Neural progenitor cell (in vitro differentiated cells): ENCODE data around the gene G3BP2. TPM values are rescaled to one million over a fixed set of nuclear protein-coding genes. Genes with fewer than 3 reads are reported as not detected.

ENCODE experiments used
- DNase-seq: peaks from one replicate; pipeline ENCODE4 v3.0.0-alpha.2; 2016; ENCODE audit warnings: low spot score
- H2AFZ ChIP-seq: fragments of 200-600 bp; sonication (generic); replicated peaks from 2 replicates; pipeline ENCODE4 v1.6.1; 2016; ENCODE audit warnings: antibody characterized with exemption
- H3F3A ChIP-seq: fragments of 200-600 bp; sonication (generic); 2 replicates; pipeline ENCODE4 v1.6.1; 2016; ENCODE audit warnings: antibody characterized with exemption, low read depth
- H3K27ac ChIP-seq: fragments of 200-600 bp; sonication (generic); 2 replicates; pipeline ENCODE4 v1.5.1; 2016; ENCODE audit warnings: mild to moderate bottlenecking
- H3K27me3 ChIP-seq: fragments of 200-600 bp; sonication (generic); 2 replicates; pipeline ENCODE4 v1.6.1; 2016; ENCODE audit warnings: mild to moderate bottlenecking, moderate library complexity
- H3K36me3 ChIP-seq: fragments of 200-600 bp; sonication (generic); 2 replicates; pipeline ENCODE4 v1.5.1; 2016
- H3K4me1 ChIP-seq: fragments of 200-600 bp; sonication (generic); 2 replicates; pipeline ENCODE4 v1.6.1; 2016; ENCODE audit warnings: mixed run types
- H3K4me2 ChIP-seq: fragments of 200-600 bp; sonication (generic); 2 replicates; pipeline ENCODE4 v1.6.1; 2016
- H3K4me3 ChIP-seq: fragments of 200-600 bp; sonication (generic); 2 replicates; pipeline ENCODE4 v1.5.1; 2016
- H3K79me2 ChIP-seq: fragments of 200-600 bp; sonication (generic); 2 replicates; pipeline ENCODE4 v1.6.1; 2016; ENCODE audit warnings: low read depth
- H3K9ac ChIP-seq: fragments of 200-600 bp; sonication (generic); 2 replicates; pipeline ENCODE4 v1.6.1; 2016
- H3K9me3 ChIP-seq: fragments of 200-600 bp; sonication (generic); 2 replicates; pipeline ENCODE4 v1.5.1; 2016; ENCODE audit warnings: low read depth
- H4K20me1 ChIP-seq: fragments of 200-600 bp; sonication (generic); 2 replicates; pipeline ENCODE4 v1.6.1; 2016; ENCODE audit warnings: low read depth
- H3K27ac Mint-ChIP-seq: 3 replicates; pipeline ENCODE4 v1.8.0; 2021; ENCODE audit warnings: mixed read lengths
- H3K27me3 Mint-ChIP-seq: 2 replicates; pipeline ENCODE4 v1.8.0; 2022; ENCODE audit warnings: low read depth, mild to moderate bottlenecking, inconsistent platforms, moderate library complexity, mixed read lengths; ENCODE audit not compliant: insufficient read depth
- H3K36me3 Mint-ChIP-seq: 3 replicates; pipeline ENCODE4 v1.8.0; 2021; ENCODE audit warnings: mixed read lengths
- H3K4me1 Mint-ChIP-seq: 3 replicates; pipeline ENCODE4 v1.8.0; 2021; ENCODE audit warnings: mixed read lengths
- H3K4me3 Mint-ChIP-seq: 3 replicates; pipeline ENCODE4 v1.8.0; 2021; ENCODE audit warnings: mild to moderate bottlenecking, moderate library complexity, mixed read lengths
- H3K9me3 Mint-ChIP-seq: 3 replicates; pipeline ENCODE4 v1.8.0; 2020; ENCODE audit warnings: mixed read lengths
- EZH2 ChIP-seq: fragments of 200-600 bp; sonication (generic); IDR thresholded peaks from 2 replicates; pipeline ENCODE4 v1.6.1; 2017; ENCODE audit warnings: antibody characterized with exemption, mild to moderate bottlenecking, moderate library complexity
- EZH2phosphoT487 ChIP-seq: fragments of 200-600 bp; sonication (generic); IDR thresholded peaks from 2 replicates; pipeline ENCODE4 v1.6.1; 2017; ENCODE audit warnings: antibody characterized with exemption
- total RNA-seq: library from RNA; depleted of rRNA; stranded (reverse); fragments of >200 nt; gene quantifications from 2 replicates; pipeline ENCODE4 v1.2.3, GENCODE V29; 2015; ENCODE audit warnings: low replicate concordance
- TF ChIP-seq, protein P1 (sequence below): fragments of 200-600 bp; sonication (generic); IDR thresholded peaks from 2 replicates; pipeline ENCODE4 v1.5.1; 2017; ENCODE audit warnings: antibody characterized with exemption, mild to moderate bottlenecking

The G3BP2 gene
- total RNA-seq, 1 donor from 2014 or later = 241 TPM

DNA sequence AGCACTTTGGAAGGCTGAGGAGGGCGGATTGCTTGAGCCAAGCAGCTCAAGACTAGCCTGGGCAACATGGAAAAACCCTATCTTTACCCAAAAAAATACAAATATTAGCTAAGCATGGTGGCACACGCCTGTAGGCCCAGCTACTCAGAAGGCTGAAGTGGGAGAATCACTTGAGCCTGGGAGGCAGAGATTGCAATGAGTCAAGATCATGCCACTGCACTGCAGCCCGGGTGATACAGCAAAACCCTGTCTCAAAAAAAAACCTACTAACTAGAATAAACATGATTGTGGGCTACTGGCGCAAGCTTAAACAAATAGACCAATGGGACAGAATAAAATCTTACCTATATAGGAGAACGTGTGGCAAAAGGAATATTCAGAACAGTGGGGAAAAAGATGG is 50.2 kb downstream of the G3BP2 start:
- Histone ChIP-seq H3K9me3 (no peaks in the 10 kb centered on the region), H3K27me3 (no peaks in the 10 kb centered on the region), H3K9ac (no peak overlapping the region), H3K4me2 (no peak overlapping the region), H4K20me1 (no peaks in the 10 kb centered on the region), H3K27ac (no peak overlapping the region), H3K4me1 (no peaks in the 10 kb centered on the region), H3F3A (no peaks in the 10 kb centered on the region), H3K79me2 (no peaks in the 10 kb centered on the region), H3K4me3 (no peak overlapping the region), H3K36me3 (no peaks in the 10 kb centered on the region), H2AFZ (no peak overlapping the region)
- DNase-seq = no peak
- Mint-ChIP-seq H3K27me3 (no peaks in the 10 kb centered on the region), H3K4me3 (no peak overlapping the region), H3K4me1 (no peaks in the 10 kb centered on the region), H3K36me3 (no peaks in the 10 kb centered on the region), H3K27ac (no peak overlapping the region), H3K9me3 (no peaks in the 10 kb centered on the region)
- TF ChIP-seq EZH2 = no peak
- TF ChIP-seq EZH2phosphoT487 = no peak
- TF ChIP-seq, protein P1, sequence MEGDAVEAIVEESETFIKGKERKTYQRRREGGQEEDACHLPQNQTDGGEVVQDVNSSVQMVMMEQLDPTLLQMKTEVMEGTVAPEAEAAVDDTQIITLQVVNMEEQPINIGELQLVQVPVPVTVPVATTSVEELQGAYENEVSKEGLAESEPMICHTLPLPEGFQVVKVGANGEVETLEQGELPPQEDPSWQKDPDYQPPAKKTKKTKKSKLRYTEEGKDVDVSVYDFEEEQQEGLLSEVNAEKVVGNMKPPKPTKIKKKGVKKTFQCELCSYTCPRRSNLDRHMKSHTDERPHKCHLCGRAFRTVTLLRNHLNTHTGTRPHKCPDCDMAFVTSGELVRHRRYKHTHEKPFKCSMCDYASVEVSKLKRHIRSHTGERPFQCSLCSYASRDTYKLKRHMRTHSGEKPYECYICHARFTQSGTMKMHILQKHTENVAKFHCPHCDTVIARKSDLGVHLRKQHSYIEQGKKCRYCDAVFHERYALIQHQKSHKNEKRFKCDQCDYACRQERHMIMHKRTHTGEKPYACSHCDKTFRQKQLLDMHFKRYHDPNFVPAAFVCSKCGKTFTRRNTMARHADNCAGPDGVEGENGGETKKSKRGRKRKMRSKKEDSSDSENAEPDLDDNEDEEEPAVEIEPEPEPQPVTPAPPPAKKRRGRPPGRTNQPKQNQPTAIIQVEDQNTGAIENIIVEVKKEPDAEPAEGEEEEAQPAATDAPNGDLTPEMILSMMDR = no peak

DNA sequence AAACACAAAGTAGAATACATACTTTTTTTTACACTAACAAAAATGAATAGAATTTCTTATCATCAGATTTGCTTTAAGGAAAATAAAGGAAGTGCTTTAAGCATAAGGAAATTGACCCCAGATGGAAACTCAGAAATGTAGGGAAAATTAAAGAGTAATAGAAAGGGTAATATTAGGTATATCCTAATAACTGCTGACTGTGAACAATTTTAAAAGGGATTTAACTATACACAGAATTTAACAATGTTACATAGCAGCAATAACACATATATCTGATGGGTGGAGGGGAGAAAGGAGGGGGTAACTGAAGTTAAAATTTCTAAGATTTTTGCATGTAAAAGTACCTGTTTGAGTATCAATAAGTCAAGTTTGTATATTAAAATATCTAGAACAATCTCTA is 51.5 kb downstream of the G3BP2 start:
- Mint-ChIP-seq H3K27me3 (no peaks in the 10 kb centered on the region), H3K4me3 (no peak overlapping the region), H3K9me3 (peaks cover 2% of the 10 kb centered on the region), H3K36me3 (no peaks in the 10 kb centered on the region), H3K4me1 (no peaks in the 10 kb centered on the region), H3K27ac (no peak overlapping the region)
- Histone ChIP-seq H3K4me3 (no peak overlapping the region), H2AFZ (no peak overlapping the region), H3K27ac (no peak overlapping the region), H3K9ac (no peak overlapping the region), H4K20me1 (no peaks in the 10 kb centered on the region), H3K27me3 (no peaks in the 10 kb centered on the region), H3K36me3 (no peaks in the 10 kb centered on the region), H3K79me2 (no peaks in the 10 kb centered on the region), H3K9me3 (no peaks in the 10 kb centered on the region), H3F3A (no peaks in the 10 kb centered on the region), H3K4me2 (no peak overlapping the region), H3K4me1 (no peaks in the 10 kb centered on the region)
- TF ChIP-seq EZH2phosphoT487 = no peak
- no peak for TF ChIP-seq EZH2
- TF ChIP-seq, protein P1 = no peak
- DNase-seq = no peak

DNA sequence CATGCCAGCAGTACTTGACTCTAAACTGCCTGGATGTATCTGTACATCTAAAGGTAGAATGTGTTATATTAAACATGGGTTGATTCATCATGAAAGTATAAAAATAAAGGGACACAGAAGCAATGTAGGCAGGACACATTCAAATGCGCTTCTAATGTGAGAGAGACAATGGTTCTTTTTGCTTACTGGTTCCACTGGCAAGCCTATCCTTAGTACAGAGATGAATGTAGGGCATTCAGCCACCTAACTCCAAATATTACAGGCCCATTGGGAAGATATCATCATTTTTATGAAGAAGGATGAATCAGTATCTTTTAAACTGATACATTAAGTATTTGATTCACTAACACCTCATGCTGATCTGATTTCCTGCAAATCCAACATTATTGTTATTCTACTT is 60.9 kb downstream of the G3BP2 start:
- H3K4me1 ChIP-seq = no peaks in the 10 kb centered on the region
- H3F3A ChIP-seq = no peaks in the 10 kb centered on the region
- no peak overlapping the region for H3K9ac ChIP-seq
- no peak overlapping the region for H3K27ac ChIP-seq
- H3K4me3 Mint-ChIP-seq = no peak overlapping the region
- no peaks in the 10 kb centered on the region for H3K36me3 Mint-ChIP-seq
- no peak overlapping the region for H2AFZ ChIP-seq
- no peak overlapping the region for H3K4me2 ChIP-seq
- H3K27me3 Mint-ChIP-seq = no peaks in the 10 kb centered on the region
- no peaks in the 10 kb centered on the region for H3K79me2 ChIP-seq
- H3K9me3 Mint-ChIP-seq = peaks cover 3% of the 10 kb centered on the region
- H3K9me3 ChIP-seq = no peaks in the 10 kb centered on the region
- H4K20me1 ChIP-seq = no peaks in the 10 kb centered on the region
- H3K27me3 ChIP-seq = no peaks in the 10 kb centered on the region
- H3K4me1 Mint-ChIP-seq = no peaks in the 10 kb centered on the region
- H3K27ac Mint-ChIP-seq = no peak overlapping the region
- no peak overlapping the region for H3K4me3 ChIP-seq
- TF ChIP-seq, protein P1 = no peak
- TF ChIP-seq EZH2phosphoT487 (no peak), EZH2 (no peak)
- no peak for DNase-seq
- H3K36me3 ChIP-seq = no peaks in the 10 kb centered on the region

DNA sequence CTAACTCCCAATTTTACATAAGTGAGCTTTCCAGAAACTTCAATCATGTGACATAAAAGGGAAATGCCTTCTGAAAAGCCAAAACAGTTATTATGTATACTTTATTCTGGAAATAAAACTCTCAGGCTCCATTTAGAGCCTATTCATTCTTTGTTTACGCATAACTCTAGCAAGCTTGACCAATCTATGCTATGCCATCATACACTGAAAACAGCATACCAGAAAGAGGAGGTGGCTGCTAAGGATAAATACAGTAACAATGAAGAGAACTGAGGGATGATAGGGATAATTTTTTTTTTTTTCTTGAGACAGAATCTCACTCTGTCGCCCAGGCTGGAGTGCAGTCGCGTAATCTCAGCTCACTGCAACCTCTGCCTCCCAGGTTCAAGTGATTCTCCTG is 67.3 kb downstream of the G3BP2 start:
- H3K4me1 Mint-ChIP-seq = no peaks in the 10 kb centered on the region
- H3K27me3 ChIP-seq = no peaks in the 10 kb centered on the region
- no peak overlapping the region for H3K4me3 ChIP-seq
- no peaks in the 10 kb centered on the region for H3K27me3 Mint-ChIP-seq
- TF ChIP-seq EZH2phosphoT487 = no peak
- TF ChIP-seq, protein P1 = no peak
- TF ChIP-seq EZH2 = no peak
- H4K20me1 ChIP-seq = no peaks in the 10 kb centered on the region
- H3K36me3 Mint-ChIP-seq = no peaks in the 10 kb centered on the region
- H3K4me3 Mint-ChIP-seq = no peak overlapping the region
- no peaks in the 10 kb centered on the region for H3K4me1 ChIP-seq
- H3K36me3 ChIP-seq = no peaks in the 10 kb centered on the region
- no peak for DNase-seq
- H3F3A ChIP-seq = no peaks in the 10 kb centered on the region
- no peak overlapping the region for H3K9ac ChIP-seq
- no peaks in the 10 kb centered on the region for H3K79me2 ChIP-seq
- H2AFZ ChIP-seq = no peak overlapping the region
- no peak overlapping the region for H3K4me2 ChIP-seq
- no peaks in the 10 kb centered on the region for H3K9me3 ChIP-seq
- no peak overlapping the region for H3K27ac Mint-ChIP-seq
- H3K9me3 Mint-ChIP-seq = no peaks in the 10 kb centered on the region
- no peak overlapping the region for H3K27ac ChIP-seq
